SU-DHL-6 (cell line): ENCODE data around the gene ZNHIT2.

ENCODE experiments used
- H2AFZ ChIP-seq: fragments of 200-600 bp; sonication (generic); 2 replicates; pipeline ENCODE4 v1.6.1; 2014; ENCODE audit warnings: low read depth, mild to moderate bottlenecking, moderate library complexity, mixed read lengths, antibody characterized with exemption, low read length; ENCODE audit not compliant: severe bottlenecking
- H3F3A ChIP-seq: fragments of 200-600 bp; shearing (Covaris generic); 2 replicates; pipeline ENCODE4 v1.6.0; 2016; ENCODE audit warnings: antibody characterized with exemption, mild to moderate bottlenecking; ENCODE audit not compliant: insufficient read depth
- H3K27ac ChIP-seq: fragments of 200-600 bp; sonication (generic); 2 replicates; pipeline ENCODE4 v1.5.1; 2016; ENCODE audit warnings: low read depth, mild to moderate bottlenecking, low read length, moderate library complexity, mixed read lengths
- H3K27me3 ChIP-seq: fragments of 200-600 bp; sonication (generic), shearing (Covaris generic); 2 replicates; pipeline ENCODE4 v1.6.0; 2014; ENCODE audit warnings: mild to moderate bottlenecking, low read length
- H3K36me3 ChIP-seq: fragments of 200-600 bp; sonication (generic); 2 replicates; pipeline ENCODE4 v1.6.1; 2014; ENCODE audit warnings: mild to moderate bottlenecking, low read length, mixed read lengths
- H3K4me2 ChIP-seq: fragments of 300-600, 200-600 bp; shearing (Covaris generic), sonication (generic); 2 replicates; pipeline ENCODE4 v1.6.0; 2014; ENCODE audit warnings: low read length, low read depth, mild to moderate bottlenecking; ENCODE audit not compliant: poor library complexity, severe bottlenecking
- H3K4me3 ChIP-seq: fragments of 200-600 bp; sonication (generic); 2 replicates; pipeline ENCODE4 v1.5.1; 2014; ENCODE audit warnings: antibody characterized with exemption, low read length, mild to moderate bottlenecking, mixed read lengths; ENCODE audit not compliant: insufficient read depth, poor library complexity, severe bottlenecking
- H3K79me2 ChIP-seq: fragments of 200-600 bp; sonication (generic); 2 replicates; pipeline ENCODE4 v1.6.1; 2014; ENCODE audit warnings: mild to moderate bottlenecking, low read length, moderate library complexity; ENCODE audit not compliant: insufficient read depth
- H3K9ac ChIP-seq: fragments of 200-600 bp; sonication (generic); 2 replicates; pipeline ENCODE4 v1.7.0; 2014; ENCODE audit warnings: mild to moderate bottlenecking, low read length
- H3K9me2 ChIP-seq: fragments of 200-600 bp; sonication (generic); replicated peaks from 2 replicates; pipeline ENCODE4 v1.6.1; 2014; ENCODE audit warnings: low read length; ENCODE audit not compliant: insufficient read depth
- H3K9me3 ChIP-seq: fragments of 200-600 bp; sonication (generic); 2 replicates; pipeline ENCODE4 v1.6.1; 2014; ENCODE audit warnings: low read length, mixed read lengths; ENCODE audit not compliant: insufficient read depth
- H4K20me1 ChIP-seq: fragments of 200-600 bp; sonication (generic); 2 replicates; pipeline ENCODE4 v1.6.1; 2014; ENCODE audit warnings: low read depth, mild to moderate bottlenecking, antibody characterized with exemption, low read length, moderate library complexity, mixed read lengths
- CTCF ChIP-seq: fragments of 200-600 bp; sonication (generic); IDR thresholded peaks from one replicate; pipeline ENCODE4 v1.5.1; 2017; ENCODE audit warnings: antibody characterized with exemption, mild to moderate bottlenecking, low read length, moderate library complexity; ENCODE audit not compliant: insufficient read depth, poor library complexity, severe bottlenecking
- EZH2phosphoT487 ChIP-seq: fragments of 200-600 bp; sonication (generic), shearing (Covaris generic); conservative IDR thresholded peaks from 2 replicates; pipeline ENCODE4 v1.6.1; 2018; ENCODE audit warnings: mild to moderate bottlenecking, antibody characterized with exemption, low read length, moderate library complexity, mixed read lengths

Gene ZNHIT2

GRCh38 chr11:65117206-65118096 lies at the start of gene ZNHIT2:
Gene ZNHIT2 (minus strand): TSS chr11:65117701. CDS start chr11:65117653, 48 bp downstream.
- peaks cover 25% of the 10 kb centered on the region for H3K79me2 ChIP-seq
- H3K9ac ChIP-seq = peak within 1 kb of the TSS; percentile 86
- peaks cover 52% of the 10 kb centered on the region for H3F3A ChIP-seq
- H3K4me3 ChIP-seq = peak within 1 kb of the TSS; percentile 62
- H3K9me2 ChIP-seq = no peaks in the 10 kb centered on the region
- peaks cover 13% of the 10 kb centered on the region; the same call in 1 of the 2 replicates for H3K36me3 ChIP-seq
- peak within 1 kb of the TSS; percentile 83 for H3K4me2 ChIP-seq
- H3K9me3 ChIP-seq = no peaks in the 10 kb centered on the region
- peak within 1 kb of the TSS; percentile 88 for H3K27ac ChIP-seq
- no peak within 1 kb of the TSS for H2AFZ ChIP-seq
- H4K20me1 ChIP-seq = no peaks in the 10 kb centered on the region
- no peaks in the 10 kb centered on the region for H3K27me3 ChIP-seq
- TF ChIP-seq CTCF = peak; percentile 92
- no peak for TF ChIP-seq EZH2phosphoT487

- H3F3A ChIP-seq = no peaks in the 10 kb centered on the region
- no peaks in the 10 kb centered on the region for H3K79me2 ChIP-seq
- no peak overlapping the region for H3K9ac ChIP-seq
- H3K27me3 ChIP-seq = no peaks in the 10 kb centered on the region
- H3K36me3 ChIP-seq = no peaks in the 10 kb centered on the region
- no peaks in the 10 kb centered on the region for H3K9me3 ChIP-seq
- no peak overlapping the region for H3K27ac ChIP-seq
- H3K9me2 ChIP-seq = no peaks in the 10 kb centered on the region
- TF ChIP-seq CTCF (no peak), EZH2phosphoT487 (no peak)
- no peak overlapping the region for H3K4me2 ChIP-seq
- H4K20me1 ChIP-seq = no peaks in the 10 kb centered on the region
- H2AFZ ChIP-seq = no peak overlapping the region
- H3K4me3 ChIP-seq = no peak overlapping the region
Measured at GRCh38 chr11:65166893-65167292, 49.4 kb upstream of the ZNHIT2 start.

DNA sequence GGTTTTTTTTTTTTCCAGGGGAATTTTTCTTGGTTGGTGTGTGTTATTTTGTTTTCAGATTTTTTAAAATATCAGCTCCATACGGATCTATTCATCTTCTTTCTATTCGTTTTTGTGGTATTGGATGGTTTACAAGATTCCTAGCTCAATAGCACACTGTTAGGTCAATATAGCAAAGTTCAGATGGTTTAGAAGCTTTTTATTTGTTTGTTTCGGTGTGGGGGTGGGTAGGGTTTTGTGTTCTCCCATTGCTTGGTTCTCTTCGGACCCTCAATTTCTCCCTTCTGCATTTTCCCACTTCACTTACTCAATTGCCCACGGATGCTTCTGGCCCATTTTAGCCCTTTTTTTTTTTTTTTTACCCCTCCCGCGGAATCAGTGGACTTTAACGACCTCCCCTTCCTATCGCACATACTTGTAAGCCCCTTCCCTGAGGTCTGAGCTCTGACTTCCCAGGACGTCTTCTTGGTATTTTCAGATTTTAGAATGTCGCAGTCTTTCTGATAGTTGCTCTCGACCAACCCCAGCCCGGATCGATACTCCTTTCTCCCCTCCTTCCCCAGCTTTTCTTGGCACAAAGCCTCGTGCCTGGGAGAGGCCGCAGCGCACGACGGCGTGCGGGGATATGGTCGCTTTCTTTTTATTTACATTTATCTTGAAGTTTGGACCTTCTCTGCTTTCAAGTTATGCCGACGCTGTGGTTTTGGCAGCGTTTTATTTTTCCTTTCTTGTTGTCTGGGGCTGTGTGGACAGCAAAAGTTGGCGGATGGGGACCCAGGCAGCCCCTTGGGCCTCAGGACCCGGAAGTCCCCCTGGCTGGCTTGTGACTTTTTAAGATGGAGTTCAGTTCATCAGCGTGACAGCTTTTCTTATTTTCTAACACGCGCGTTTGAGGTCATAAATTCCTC lies 48.2 kb upstream of the ZNHIT2 start:
- Histone ChIP-seq H3F3A (no peaks in the 10 kb centered on the region), H2AFZ (no peak overlapping the region), H3K36me3 (no peaks in the 10 kb centered on the region), H3K27me3 (no peaks in the 10 kb centered on the region), H3K9me3 (no peaks in the 10 kb centered on the region), H4K20me1 (no peaks in the 10 kb centered on the region), H3K9me2 (no peaks in the 10 kb centered on the region), H3K4me2 (no peak overlapping the region), H3K79me2 (no peaks in the 10 kb centered on the region), H3K27ac (no peak overlapping the region), H3K9ac (no peak overlapping the region), H3K4me3 (no peak overlapping the region)
- TF ChIP-seq CTCF (no peak), EZH2phosphoT487 (no peak)
